Endothelial cell of umbilical vein (primary cell): ENCODE data around the gene ZNF44.

Experiments
- CTCF ChIP-seq, 2 donors: IDR thresholded peaks; 1 replicate in 1 of 2; 2 replicates in 1 of 2; pipeline ENCODE4 v1.5.1; 2011; ENCODE audit warnings: low read length in 2 of 2, mild to moderate bottlenecking in 2 of 2, moderate library complexity in 2 of 2, control low read depth in 1 of 2, inconsistent platforms in 1 of 2, low read depth in 1 of 2; ENCODE audit not compliant: insufficient read depth in 1 of 2; ENCODE audit errors: extremely low read depth in 1 of 2
- EZH2 ChIP-seq: IDR thresholded peaks from 2 replicates; pipeline ENCODE4 v1.6.1; 2012; ENCODE audit warnings: borderline replicate concordance, low read depth, mild to moderate bottlenecking, moderate library complexity, low read length, inconsistent platforms; ENCODE audit not compliant: severe bottlenecking
- JUN ChIP-seq: IDR thresholded peaks from 2 replicates; pipeline ENCODE4 v1.6.1; 2011; ENCODE audit warnings: borderline replicate concordance, low read depth; ENCODE audit not compliant: insufficient read length, insufficient read depth
- MAX ChIP-seq: IDR thresholded peaks from 2 replicates; pipeline ENCODE4 v1.6.1; 2011; ENCODE audit not compliant: insufficient read depth, insufficient read length
- MYC ChIP-seq: IDR thresholded peaks from one replicate; pipeline ENCODE4 v1.6.1; 2011; ENCODE audit warnings: mild to moderate bottlenecking, low read depth, low read length
- POLR2A ChIP-seq: IDR thresholded peaks from 2 replicates; pipeline ENCODE4 v1.6.1; 2012; ENCODE audit warnings: low read depth, mild to moderate bottlenecking, control low read depth, low read length
- POLR2AphosphoS5 ChIP-seq: IDR thresholded peaks from 2 replicates; pipeline ENCODE4 v1.6.1; 2012; ENCODE audit warnings: low read depth, mild to moderate bottlenecking, control low read depth, low read length, moderate library complexity; ENCODE audit not compliant: insufficient read depth

- TF ChIP-seq MYC, result no peak
- no peak for TF ChIP-seq POLR2AphosphoS5
- TF ChIP-seq CTCF (IDR thresholded peaks at IDR 0.05; ENCODE audit: extremely low read depth in 1 of 2, insufficient read depth in 1 of 2, low read depth in 1 of 2, low read length in 2 of 2), result no peak
- TF ChIP-seq POLR2A, result no peak
- no peak for TF ChIP-seq EZH2
- TF ChIP-seq MAX, result no peak
- no peak for TF ChIP-seq JUN
Observed at GRCh38 chr19:12295191-12295590, 508 bp upstream of the ZNF44 start.
